IMR-90 (cell line): Measurements from ENCODE around the gene ANK2. TPM values are rescaled to one million over a fixed set of nuclear protein-coding genes. Genes with fewer than 3 reads are reported as not detected.

ENCODE experiments used
- ATAC-seq: fragments of 200-7000 bp; cut with Tn5 transposase; 2 replicates; pipeline ENCODE4 v1.9.1; 2020; ENCODE audit warnings: low read depth, mild to moderate bottlenecking, moderate library complexity
- BruUV-seq: library from RNA; stranded (reverse); fragments of 400-500 nt; replicated peaks from 2 replicates; lab custom pipeline; 2021; lab: Mats Ljungman, UMichigan
- CTCF ChIA-PET: fragments of 300-600 bp; formaldehyde crosslinking; extraction: SDS; loops from one replicate; lab custom pipeline; 2021; ENCODE audit warnings: antibody characterized with exemption; lab: Yijun Ruan, JAX
- POLR2A ChIA-PET: fragments of 300-600 bp; sonication (Branson Sonifier 250); formaldehyde crosslinking; loops from one replicate; lab custom pipeline; 2022; ENCODE audit warnings: antibody characterized with exemption; ENCODE audit not compliant: unreplicated experiment; lab: Charles Lee
- DNase-seq: peaks from one replicate; pipeline ENCODE4 v3.0.0; 2013
- H2AFZ ChIP-seq: replicated peaks from 2 replicates; pipeline ENCODE3; 2013; ENCODE audit warnings: low read length, mild to moderate bottlenecking; ENCODE audit not compliant: poor library complexity
- H2AK5ac ChIP-seq: 2 replicates; pipeline ENCODE4 v1.6.1; 2013; ENCODE audit warnings: low read depth, low read length, inconsistent platforms
- H2AK9ac ChIP-seq: replicated peaks from 2 replicates; pipeline ENCODE3; 2013; ENCODE audit warnings: mild to moderate bottlenecking, low read depth, low read length, moderate library complexity; ENCODE audit not compliant: poor library complexity
- H2BK120ac ChIP-seq: 2 replicates; pipeline ENCODE4 v1.6.1; 2013; ENCODE audit warnings: low read depth, low read length, inconsistent platforms
- H2BK15ac ChIP-seq: 3 replicates; pipeline ENCODE4 v1.6.1; 2013; ENCODE audit warnings: low read depth, low read length, inconsistent platforms
- H2BK20ac ChIP-seq: 2 replicates; pipeline ENCODE4 v1.6.1; 2013; ENCODE audit warnings: low read depth, mild to moderate bottlenecking, inconsistent platforms, low read length, moderate library complexity
- H2BK5ac ChIP-seq: 2 replicates; pipeline ENCODE4 v1.6.1; 2013; ENCODE audit warnings: mild to moderate bottlenecking, low read depth, low read length, inconsistent platforms; ENCODE audit not compliant: poor library complexity, severe bottlenecking
- H3K14ac ChIP-seq: replicated peaks from 2 replicates; pipeline ENCODE4 v1.6.1; 2013; ENCODE audit warnings: low read depth, low read length, inconsistent platforms
- H3K18ac ChIP-seq: 2 replicates; pipeline ENCODE4 v1.6.1; 2013; ENCODE audit warnings: low read depth, low read length, control low read depth
- H3K23ac ChIP-seq: 2 replicates; pipeline ENCODE4 v1.6.1; 2013; ENCODE audit warnings: low read depth, low read length, inconsistent platforms
- H3K27ac ChIP-seq: 2 replicates; pipeline ENCODE4 v1.5.1; 2013; ENCODE audit warnings: mild to moderate bottlenecking, control low read depth, low read length; ENCODE audit not compliant: insufficient read depth
- H3K27me3 ChIP-seq: 2 replicates; pipeline ENCODE4 v1.6.1; 2013; ENCODE audit warnings: low read length; ENCODE audit not compliant: control insufficient read depth, insufficient read depth
- H3K36me3 ChIP-seq: 2 replicates; pipeline ENCODE4 v1.6.1; 2013; ENCODE audit warnings: low read length, mixed read lengths; ENCODE audit not compliant: control insufficient read depth, insufficient read depth
- H3K4ac ChIP-seq: 2 replicates; pipeline ENCODE4 v1.6.1; 2013; ENCODE audit warnings: low read depth, low read length, inconsistent platforms
- H3K4me1 ChIP-seq: 2 replicates; pipeline ENCODE4 v1.6.1; 2013; ENCODE audit warnings: low read length, mixed read lengths; ENCODE audit not compliant: control insufficient read depth, insufficient read depth
- H3K4me2 ChIP-seq: 2 replicates; pipeline ENCODE4 v1.6.1; 2013; ENCODE audit warnings: low read depth, mild to moderate bottlenecking, control low read depth, low read length, moderate library complexity
- H3K4me3 ChIP-seq: 2 replicates; pipeline ENCODE4 v1.5.1; 2013; ENCODE audit warnings: low read depth, mild to moderate bottlenecking, control low read depth, low read length, moderate library complexity; ENCODE audit not compliant: insufficient read depth
- H3K56ac ChIP-seq: 2 replicates; pipeline ENCODE4 v1.6.1; 2013; ENCODE audit warnings: low read length, inconsistent platforms; ENCODE audit not compliant: insufficient read depth; ENCODE audit errors: extremely low read depth
- H3K79me1 ChIP-seq, 2 experiments: 2 replicates each; pipeline ENCODE4 v1.6.1; 2013; ENCODE audit warnings: low read length in 2 of 2, inconsistent platforms in 1 of 2, low read depth in 1 of 2
- H3K9ac ChIP-seq: 2 replicates; pipeline ENCODE4 v1.6.1; 2013; ENCODE audit warnings: low read depth, low read length, control low read depth
- H3K9me1 ChIP-seq: 2 replicates; pipeline ENCODE4 v1.6.1; 2013; ENCODE audit warnings: low read length, inconsistent platforms; ENCODE audit not compliant: insufficient read depth
- H3K9me3 ChIP-seq: 2 replicates; pipeline ENCODE4 v1.6.1; 2013; ENCODE audit warnings: low read length; ENCODE audit not compliant: control insufficient read depth, insufficient read depth
- H4K20me1 ChIP-seq: 2 replicates; pipeline ENCODE4 v1.6.1; 2013; ENCODE audit warnings: low read length, inconsistent platforms; ENCODE audit not compliant: insufficient read depth
- H4K5ac ChIP-seq: 2 replicates; pipeline ENCODE4 v1.6.1; 2013; ENCODE audit warnings: mild to moderate bottlenecking, low read depth, low read length, control low read depth
- H4K8ac ChIP-seq, 2 experiments: 2 replicates each; pipeline ENCODE4 v1.6.1; 2013; ENCODE audit warnings: low read depth in 2 of 2, low read length in 2 of 2, control low read depth in 1 of 2, inconsistent platforms in 1 of 2
- H4K91ac ChIP-seq: 2 replicates; pipeline ENCODE4 v1.6.1; 2013; ENCODE audit warnings: low read depth, low read length, inconsistent platforms; ENCODE audit not compliant: insufficient read depth
- MAFK ChIP-seq: IDR thresholded peaks from 2 replicates; pipeline ENCODE4 v1.6.1; 2012; ENCODE audit warnings: low read depth, low read length, improper control_type of control experiment
- POLR2A ChIP-seq: IDR thresholded peaks from 2 replicates; pipeline ENCODE4 v1.6.1; 2012; ENCODE audit warnings: mild to moderate bottlenecking, low read depth, low read length
- dilution Hi-C: fragments of 300-500 bp; cut with HindIII; formaldehyde crosslinking; loops from one replicate; pipeline ENCODE4 v1.14.3; 2018; ENCODE audit warnings: low sequenced_read_pairs; ENCODE audit not compliant: unreplicated experiment
- in situ Hi-C: fragments of 300-500 bp; cut with MboI; formaldehyde crosslinking; loops from 3 replicates; pipeline ENCODE4 v1.14.3; 2019; ENCODE audit warnings: low sequenced_read_pairs, inconsistent platforms, mixed read lengths
- intact Hi-C: fragments of 100-400 bp; cut with micrococcal nuclease; formaldehyde crosslinking; loops from 2 replicates; pipeline ENCODE4 v1.10.0; 2022
- polyA plus RNA-seq, 3 experiments: library from polyadenylated mRNA; depleted of rRNA; stranded (reverse); fragments of >200 nt; gene quantifications; 2 replicates each; pipeline ENCODE4 v1.2.3, GENCODE V29; 2012; ENCODE audit warnings: low replicate concordance in 1 of 3
- total RNA-seq: library from RNA; depleted of rRNA; stranded (reverse); fragments of >200 nt; gene quantifications from 2 replicates; pipeline ENCODE4 v1.2.3, GENCODE V29; 2012

The ANK2 gene
- total and polyA plus RNA-seq, 2 of the 4 experiments (the other 2 are of a cell fraction), result 0.82 to 6.6 TPM

DNA sequence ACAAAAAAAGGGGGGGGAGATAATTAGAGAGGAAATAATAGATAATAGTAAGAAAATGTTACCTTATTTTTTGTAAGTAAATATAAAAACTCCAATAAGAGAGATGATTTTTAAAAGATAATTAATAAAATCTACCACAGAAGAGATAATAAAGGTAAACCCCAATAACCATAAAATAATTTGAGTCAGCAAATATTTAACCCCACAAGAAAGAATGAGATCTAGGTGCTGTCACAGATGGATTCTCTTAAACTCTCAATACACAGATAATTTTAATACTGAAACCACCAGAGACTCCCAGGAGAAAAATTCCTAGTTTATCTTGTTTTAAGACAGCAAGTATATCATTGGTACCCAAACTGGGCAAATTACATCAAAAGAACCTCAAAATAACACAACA lies 341.4 kb downstream of the ANK2 start:
- no peaks in the 10 kb centered on the region for H4K20me1 ChIP-seq
- H3K4me1 ChIP-seq, result peaks cover 3% of the 10 kb centered on the region; the same call in 1 of the 2 replicates
- no peak overlapping the region for H2AK9ac ChIP-seq
- H4K5ac ChIP-seq, result no peak overlapping the region
- no peaks in the 10 kb centered on the region; the same call in 1 of the 2 replicates for H3K9me3 ChIP-seq
- no peak overlapping the region for H3K4me3 ChIP-seq
- no peaks in the 10 kb centered on the region for H3K79me1 ChIP-seq
- ChIA-PET POLR2A (no interaction called here), CTCF (interaction anchor here (0.6 kb wide), 2 partner anchors 42 to 195 kb away, joined by 4 read pairs; no protein-coding TSS in a partner anchor)
- no peak overlapping the region for H3K18ac ChIP-seq
- in situ Hi-C loops, result loop anchor here (10.0 kb wide), 1 partner anchor 504 kb away; no protein-coding TSS in a partner anchor
- no peak overlapping the region for H3K23ac ChIP-seq
- H2AFZ ChIP-seq, result no peak overlapping the region
- no peak overlapping the region for H4K8ac ChIP-seq
- H4K91ac ChIP-seq, result no peak overlapping the region
- H2BK120ac ChIP-seq, result no peak overlapping the region
- no TSS peak for BruUV-seq
- H3K4ac ChIP-seq, result no peak overlapping the region
- H3K4me2 ChIP-seq, result no peak overlapping the region
- no peak overlapping the region for H2AK5ac ChIP-seq
- no peak overlapping the region for H3K27ac ChIP-seq
- no peak overlapping the region for H2BK15ac ChIP-seq
- intact Hi-C loops, result loop anchor here (5.0 to 10.0 kb wide), 5 partner anchors 124 to 684 kb away; partner anchors contain the start of gene ARSJ
- ATAC-seq (no peak), DNase-seq (no peak)
- no peaks in the 10 kb centered on the region for H3K9me1 ChIP-seq
- H3K36me3 ChIP-seq, result no peaks in the 10 kb centered on the region
- H3K27me3 ChIP-seq, result no peaks in the 10 kb centered on the region
- H2BK20ac ChIP-seq, result no peak overlapping the region
- H3K9ac ChIP-seq, result no peak overlapping the region
- TF ChIP-seq MAFK, result peak; percentile 73
- TF ChIP-seq POLR2A, result no peak
- no peak overlapping the region for H2BK5ac ChIP-seq
- no peak overlapping the region for H3K14ac ChIP-seq
- dilution Hi-C loops, result no loop called here
- no peak overlapping the region for H3K56ac ChIP-seq
